GM18507 (cell line): ENCODE data around the gene NPAS3.
"Not testable (repeated sequence)": the region's sequence is repeated elsewhere in the genome, so short reads cannot be mapped to it uniquely, and the experiment has no call there.

Experiments
- DNase-seq: peaks from one replicate; pipeline ENCODE4 v3.0.0; 2011; ENCODE audit warnings: low read depth; ENCODE audit not compliant: insufficient read length; ENCODE audit errors: extremely low spot score
- FAIRE-seq: peaks from 2 replicates; lab custom pipeline; 2011; peaks lifted over from hg19 to GRCh38; lab: Jason Lieb, UNC

Gene NPAS3

GRCh38 chr14:33061667-33062325 lies 123.1 kb downstream of the NPAS3 start:
- DNase-seq = no peak
- no peak for FAIRE-seq

- FAIRE-seq = no peak
- no peak for DNase-seq
These were observed 123.8 kb downstream of the NPAS3 start for GRCh38 chr14:33062476-33062875.

DNA sequence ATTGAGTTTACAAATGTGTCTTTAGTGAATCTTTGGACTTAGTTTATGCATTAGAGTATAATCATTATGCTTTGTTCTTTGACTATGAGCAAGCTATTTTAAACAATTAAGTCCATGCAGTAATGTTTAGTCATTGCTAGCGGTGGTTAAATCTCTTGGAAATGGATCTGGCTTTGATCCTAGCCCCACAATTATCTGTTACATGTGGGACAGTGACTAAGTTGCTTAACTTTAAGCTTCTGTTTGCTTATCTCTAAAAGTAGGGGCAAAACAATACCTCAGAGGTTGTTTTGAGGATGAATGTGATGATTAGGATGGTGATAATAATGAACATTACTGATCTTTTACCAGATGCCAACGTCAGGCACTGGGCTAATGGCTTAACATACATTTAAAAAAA lies 124.2 kb downstream of the NPAS3 start:
- DNase-seq (no peak), FAIRE-seq (no peak)

DNA sequence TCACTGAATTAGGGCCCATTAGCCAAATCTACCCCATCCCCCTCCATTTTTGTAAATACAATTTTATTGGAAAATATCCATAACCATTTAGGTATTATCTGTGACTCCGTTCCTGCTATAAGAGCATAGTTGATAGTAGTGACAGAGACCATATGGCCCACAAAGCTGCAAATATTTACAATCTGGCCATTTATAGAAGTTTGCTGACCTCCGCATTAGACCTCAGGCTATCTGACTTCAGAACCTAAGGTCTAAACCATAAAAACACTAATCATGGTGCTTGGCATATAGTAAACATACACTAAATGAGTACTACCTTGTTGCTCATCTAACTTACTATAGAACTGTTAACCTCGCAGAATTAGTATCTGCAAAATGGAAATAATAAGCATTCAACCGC lies 124.8 kb downstream of the NPAS3 start:
- DNase-seq = no peak
- FAIRE-seq = no peak

DNA sequence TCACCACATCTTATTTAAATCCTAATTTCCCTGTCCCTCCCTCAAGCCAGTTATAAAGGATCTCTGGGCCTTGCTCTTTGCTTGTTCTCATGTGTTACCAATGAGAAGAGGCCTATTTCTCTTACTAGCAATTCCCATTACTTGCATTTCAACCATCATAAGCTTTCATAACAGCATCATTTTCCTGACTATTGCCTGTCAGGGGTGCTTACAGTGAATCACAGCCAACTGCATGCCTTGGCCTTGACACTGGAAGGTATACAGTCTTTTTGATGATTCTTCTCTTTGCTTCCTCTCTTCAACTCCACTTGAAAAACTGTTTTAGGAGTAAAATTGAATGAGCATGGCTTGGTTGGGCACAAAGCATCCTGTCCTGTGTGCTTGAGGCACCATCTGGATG lies 127.0 kb downstream of the NPAS3 start:
- DNase-seq (no peak), FAIRE-seq (no peak)

GRCh38 chr14:33068040-33068439 lies 129.4 kb downstream of the NPAS3 start:
- FAIRE-seq = no peak
- DNase-seq = no peak

GRCh38 chr14:33068626-33069025 lies 129.9 kb downstream of the NPAS3 start:
- no peak for DNase-seq
- no peak for FAIRE-seq

DNA sequence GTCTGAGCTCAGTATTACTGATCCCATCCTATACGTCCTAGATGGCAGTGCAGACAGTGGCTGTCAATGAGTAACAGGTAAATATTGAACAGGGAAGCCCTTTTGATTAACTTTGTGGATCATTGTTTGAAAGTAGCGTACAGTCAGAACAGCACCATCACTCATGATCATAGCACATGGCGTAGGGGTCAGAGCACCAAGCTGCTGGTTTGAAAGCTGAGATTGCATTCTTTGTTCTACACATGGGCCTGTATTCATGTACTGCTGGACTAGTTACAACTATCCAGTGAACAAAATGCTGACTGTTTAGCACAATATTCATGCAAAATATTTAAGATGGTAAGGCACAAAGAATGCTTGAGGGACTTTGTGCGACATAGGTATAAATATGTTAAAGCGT lies 131.8 kb downstream of the NPAS3 start:
- FAIRE-seq = no peak
- DNase-seq = no peak

DNA sequence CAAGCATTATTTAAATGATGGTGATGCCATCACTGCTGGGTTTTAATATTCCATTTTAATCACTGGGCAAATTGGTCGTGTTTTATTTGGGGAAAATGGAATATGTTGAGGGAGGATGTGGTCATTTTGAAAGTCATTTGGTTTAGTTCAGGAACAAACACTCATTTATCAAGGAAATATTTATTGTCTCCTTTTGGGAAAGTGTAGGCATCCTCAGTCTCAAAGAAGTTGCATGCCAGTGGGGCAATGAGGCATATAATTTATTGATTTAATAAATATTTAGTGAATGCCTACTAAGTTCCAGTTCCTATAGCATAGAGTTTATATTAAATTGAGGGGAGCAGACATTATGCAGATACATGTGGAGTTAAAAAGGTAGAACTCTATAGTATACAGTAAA lies 134.3 kb downstream of the NPAS3 start:
- FAIRE-seq = no peak
- DNase-seq = no peak

DNA sequence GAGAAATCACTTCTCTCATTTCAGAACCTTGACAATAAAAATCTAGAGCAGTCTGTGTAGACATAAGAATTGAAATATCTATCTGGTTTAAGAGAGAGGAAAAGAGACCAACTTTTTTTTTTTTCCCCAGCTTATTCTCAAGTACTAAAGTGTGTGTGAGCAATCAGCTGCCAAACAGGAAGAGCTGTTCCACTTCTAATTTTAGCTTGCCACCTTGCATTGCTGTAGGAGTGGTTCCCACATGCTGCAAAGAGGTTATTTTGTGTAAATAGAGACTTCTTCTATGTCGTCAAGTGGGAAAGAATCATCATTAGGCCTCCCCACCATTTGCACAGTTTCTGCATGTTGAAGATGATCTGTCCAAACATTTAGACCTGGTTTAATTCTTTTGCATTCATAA lies 142.6 kb downstream of the NPAS3 start:
- FAIRE-seq (no peak), DNase-seq (no peak)

DNA sequence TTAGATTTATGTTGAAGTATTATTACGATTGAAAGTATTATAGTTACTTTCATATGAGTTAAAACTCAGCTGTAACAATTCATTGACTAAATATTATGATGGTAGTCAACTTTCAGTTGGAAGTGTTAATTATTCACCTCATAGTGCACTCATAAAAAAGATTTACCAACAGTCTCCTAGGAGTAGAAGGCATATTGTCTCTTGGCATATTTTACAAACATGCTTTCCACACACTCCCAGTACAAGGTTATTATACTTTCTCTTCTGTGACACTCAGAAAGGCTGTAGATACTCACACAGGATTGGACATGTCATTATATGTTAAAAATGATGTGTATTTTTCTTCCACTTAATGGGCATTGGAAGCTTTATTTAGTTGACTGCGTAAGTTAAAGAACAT lies 147.1 kb downstream of the NPAS3 start:
- no peak for DNase-seq

GRCh38 chr14:33088274-33088673 lies 149.6 kb downstream of the NPAS3 start:
- not testable (repeated sequence) for FAIRE-seq

More for the DNA sequence above, 147.1 kb downstream of the NPAS3 start:
- FAIRE-seq = no peak

GRCh38 chr14:33098016-33098415 lies 159.3 kb downstream of the NPAS3 start:
- FAIRE-seq (no peak), DNase-seq (no peak)

More at GRCh38 chr14:33088274-33088673, 149.6 kb downstream of the NPAS3 start:
- DNase-seq = not testable (repeated sequence)

DNA sequence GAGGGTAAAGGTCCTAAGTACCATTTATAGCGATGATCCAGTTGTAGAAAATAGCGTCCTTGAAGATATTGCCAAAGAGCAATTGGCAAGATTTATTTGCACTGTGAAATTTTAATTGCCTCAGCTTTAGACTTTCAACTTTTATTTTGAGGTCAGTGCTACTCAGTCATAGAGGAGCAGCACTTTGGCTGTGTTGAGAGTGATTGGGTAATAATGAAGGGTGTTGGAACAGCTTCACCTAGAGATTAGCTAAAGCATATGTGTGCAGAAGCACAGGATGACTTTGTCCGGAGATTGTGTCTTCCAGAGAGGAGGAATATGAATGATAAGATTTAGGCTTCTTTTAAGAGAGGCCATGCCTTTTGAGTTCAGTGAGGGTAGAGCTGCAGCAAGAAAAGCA lies 164.8 kb downstream of the NPAS3 start:
- no peak for FAIRE-seq
- DNase-seq = no peak

DNA sequence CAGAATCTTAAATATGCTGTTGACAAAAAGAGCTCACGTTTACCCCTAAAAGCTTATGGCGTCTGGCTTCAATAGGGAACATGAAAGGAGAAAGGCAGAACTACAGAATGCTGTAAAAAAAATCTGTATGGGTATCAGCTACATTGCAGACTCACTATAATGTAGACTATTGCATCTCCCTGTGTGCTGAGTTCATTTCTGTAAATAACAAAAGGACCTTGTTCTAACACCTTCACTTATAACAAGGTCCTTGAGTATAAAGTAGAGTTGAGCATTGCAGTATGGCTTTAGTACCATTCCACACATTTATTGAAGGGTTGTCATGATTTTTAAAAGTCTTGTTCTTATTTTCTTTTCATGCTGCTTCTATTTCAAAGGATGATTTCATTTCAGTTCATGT lies 165.3 kb downstream of the NPAS3 start:
- DNase-seq (no peak), FAIRE-seq (no peak)

GRCh38 chr14:33110737-33111443 lies 172.2 kb downstream of the NPAS3 start:
- FAIRE-seq = no peak
- no peak for DNase-seq

- DNase-seq (no peak), FAIRE-seq (no peak)
These were observed 175.7 kb downstream of the NPAS3 start for GRCh38 chr14:33114331-33114730.

DNA sequence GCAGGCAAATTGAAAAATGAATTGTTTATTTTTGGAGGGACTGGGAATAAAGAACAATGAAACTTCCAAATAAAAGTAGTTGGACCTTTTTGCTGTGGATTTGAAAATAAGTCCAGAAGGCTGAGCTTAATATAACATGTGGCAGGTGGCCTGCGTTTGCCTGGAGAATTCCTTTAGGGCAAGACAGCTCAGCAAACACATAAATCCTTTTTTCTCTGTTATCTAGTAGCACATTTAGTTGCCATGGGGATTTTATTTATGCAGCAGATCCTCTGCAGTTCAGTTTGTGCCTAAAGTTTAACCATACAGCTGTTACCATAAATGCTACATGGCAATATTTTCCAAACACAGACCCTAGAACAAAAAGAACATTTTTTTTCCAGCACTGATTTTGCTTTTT lies 180.0 kb downstream of the NPAS3 start:
- no peak for FAIRE-seq

DNA sequence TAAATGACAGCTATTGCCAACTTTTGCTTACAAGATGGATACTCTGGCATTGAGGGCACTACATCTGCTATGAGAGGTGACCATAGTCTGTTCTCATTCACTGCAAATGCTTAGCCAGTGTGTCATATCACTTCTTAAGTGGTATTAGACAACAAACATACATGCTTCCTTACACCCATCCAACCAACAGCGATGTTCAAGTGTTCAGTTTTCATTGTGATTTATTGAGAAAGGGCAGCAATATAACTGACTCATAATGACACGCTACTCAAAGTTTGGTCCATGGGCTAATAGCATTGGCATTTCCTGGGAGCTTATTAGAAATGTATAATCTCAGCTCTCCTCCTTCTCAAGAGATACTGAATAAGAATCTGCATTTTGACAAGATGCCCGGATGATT lies 181.7 kb downstream of the NPAS3 start:
- DNase-seq = no peak
- FAIRE-seq = no peak

More for the DNA sequence above, 180.0 kb downstream of the NPAS3 start:
- no peak for DNase-seq

DNA sequence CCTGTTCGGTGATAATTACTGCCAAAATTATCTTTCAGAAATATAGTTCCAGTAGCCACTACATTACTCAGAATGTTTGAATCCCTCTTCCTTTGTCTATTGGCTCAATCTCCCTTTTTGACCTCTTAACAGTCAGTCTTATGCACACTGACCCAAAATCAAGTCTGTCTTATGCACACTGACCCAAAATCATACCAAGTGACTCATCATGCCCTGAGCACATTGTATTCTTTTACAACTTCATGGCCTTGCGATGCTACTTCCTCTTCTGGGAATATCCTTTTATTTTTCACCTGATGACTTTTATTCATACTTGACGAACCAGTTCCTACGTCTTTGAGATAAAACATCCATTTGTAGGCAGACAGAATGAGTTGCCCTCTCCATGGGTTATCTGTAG lies 182.3 kb downstream of the NPAS3 start:
- DNase-seq (no peak), FAIRE-seq (no peak)

DNA sequence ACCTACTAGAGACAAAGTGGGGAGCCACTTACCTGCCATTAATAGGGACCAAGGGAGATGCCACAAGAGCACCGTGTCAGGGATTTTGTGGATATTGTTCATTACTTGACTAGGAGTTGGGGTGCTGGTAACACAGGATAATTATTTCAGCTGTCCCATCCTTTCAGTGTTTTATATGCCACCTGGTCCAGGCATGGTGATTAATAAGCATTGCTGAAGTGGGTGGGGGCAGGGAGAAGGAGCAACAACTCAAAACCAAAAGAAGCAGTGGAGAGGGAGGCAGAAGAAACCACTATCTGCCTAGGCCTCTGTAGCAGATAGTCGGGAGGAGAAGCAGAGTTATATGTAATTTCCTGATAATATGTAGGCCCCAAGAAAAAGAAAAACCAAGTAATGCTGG lies 184.6 kb downstream of the NPAS3 start:
- DNase-seq (no peak), FAIRE-seq (no peak)
